ENCODE measurements around the gene KCNIP1. TPM values are rescaled to one million over a fixed set of nuclear protein-coding genes. Genes with fewer than 3 reads are reported as not detected.

KCNIP1 gene
- total and polyA plus RNA-seq, 2 of the 8 experiments (the other 6 are each of a cell fraction or from before 2014, with no cell fraction given) = 0.52 to 0.83 TPM

- no peak for TF ChIP-seq CHD7 (IDR thresholded peaks at IDR 0.05; ENCODE audit: insufficient replicate concordance, low read length)
These were observed 211.3 kb downstream of the KCNIP1 start (continued) for GRCh38 chr5:170715141-170715540.

Data from H1 (cell line).